Neural progenitor cell (in vitro differentiated cells): Measurements from ENCODE around the gene HIGD1C.

Experiments
- EZH2 ChIP-seq: fragments of 200-600 bp; sonication (generic); IDR thresholded peaks from 2 replicates; pipeline ENCODE4 v1.6.1; 2017; ENCODE audit warnings: antibody characterized with exemption, mild to moderate bottlenecking, moderate library complexity
- TF ChIP-seq, protein P1 (sequence below): fragments of 200-600 bp; sonication (generic); IDR thresholded peaks from 2 replicates; pipeline ENCODE4 v1.5.1; 2017; ENCODE audit warnings: antibody characterized with exemption, mild to moderate bottlenecking

DNA sequence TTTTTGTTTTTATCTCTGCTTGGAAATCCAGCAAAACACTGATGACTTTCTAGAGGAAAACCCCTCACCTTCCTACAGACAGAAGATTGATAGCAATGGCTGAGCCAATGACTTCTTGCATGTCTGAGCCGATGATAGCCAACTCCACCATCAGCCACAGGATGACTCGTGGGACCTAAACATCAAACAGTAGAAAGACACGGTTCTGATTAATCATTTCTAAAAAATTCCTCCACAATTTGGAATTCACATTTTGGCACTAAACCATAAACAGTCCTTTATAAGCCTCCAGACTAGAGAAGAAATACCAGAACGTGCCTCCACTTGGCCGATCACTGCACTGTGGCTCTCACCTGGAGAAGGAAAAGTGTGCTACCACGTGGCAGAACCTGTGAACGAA, 47.9 kb downstream of the HIGD1C start:
- TF ChIP-seq, protein P1, sequence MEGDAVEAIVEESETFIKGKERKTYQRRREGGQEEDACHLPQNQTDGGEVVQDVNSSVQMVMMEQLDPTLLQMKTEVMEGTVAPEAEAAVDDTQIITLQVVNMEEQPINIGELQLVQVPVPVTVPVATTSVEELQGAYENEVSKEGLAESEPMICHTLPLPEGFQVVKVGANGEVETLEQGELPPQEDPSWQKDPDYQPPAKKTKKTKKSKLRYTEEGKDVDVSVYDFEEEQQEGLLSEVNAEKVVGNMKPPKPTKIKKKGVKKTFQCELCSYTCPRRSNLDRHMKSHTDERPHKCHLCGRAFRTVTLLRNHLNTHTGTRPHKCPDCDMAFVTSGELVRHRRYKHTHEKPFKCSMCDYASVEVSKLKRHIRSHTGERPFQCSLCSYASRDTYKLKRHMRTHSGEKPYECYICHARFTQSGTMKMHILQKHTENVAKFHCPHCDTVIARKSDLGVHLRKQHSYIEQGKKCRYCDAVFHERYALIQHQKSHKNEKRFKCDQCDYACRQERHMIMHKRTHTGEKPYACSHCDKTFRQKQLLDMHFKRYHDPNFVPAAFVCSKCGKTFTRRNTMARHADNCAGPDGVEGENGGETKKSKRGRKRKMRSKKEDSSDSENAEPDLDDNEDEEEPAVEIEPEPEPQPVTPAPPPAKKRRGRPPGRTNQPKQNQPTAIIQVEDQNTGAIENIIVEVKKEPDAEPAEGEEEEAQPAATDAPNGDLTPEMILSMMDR: no peak
- no peak for TF ChIP-seq EZH2
